ENCODE data around the gene BAIAP2.

BAIAP2 gene

DNA sequence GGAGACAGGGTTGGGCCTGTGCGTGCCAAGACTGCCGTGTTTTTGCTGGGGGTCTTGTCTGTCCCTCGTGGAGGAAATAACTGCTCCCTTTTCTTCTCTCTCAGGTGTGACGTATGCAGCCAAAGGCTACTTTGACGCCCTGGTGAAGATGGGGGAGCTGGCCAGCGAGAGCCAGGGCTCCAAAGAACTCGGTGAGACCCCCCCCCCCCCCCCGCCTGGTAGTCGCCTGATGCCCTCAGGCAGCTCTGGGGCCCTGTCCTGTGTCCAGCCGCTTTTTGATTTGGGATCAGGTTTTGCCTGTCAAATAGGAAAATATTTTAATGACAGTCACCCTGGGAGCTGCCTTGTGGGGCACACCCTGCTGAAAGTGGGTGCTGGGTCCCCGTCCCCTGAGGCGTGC lies 22.8 kb downstream of the BAIAP2 start:
- no peak for DNase-seq
- no peaks in the 10 kb centered on the region for H3K9me3 Mint-ChIP-seq
- H3K27ac Mint-ChIP-seq = peak overlapping the region; percentile 67
- peaks cover 5% of the 10 kb centered on the region for H3K4me1 Mint-ChIP-seq (ENCODE audit: low read depth)
- H3K36me3 Mint-ChIP-seq (ENCODE audit: low read depth) = no peaks in the 10 kb centered on the region
- no peak overlapping the region for H3K4me3 Mint-ChIP-seq
- no peaks in the 10 kb centered on the region for H3K27me3 Mint-ChIP-seq

DNA sequence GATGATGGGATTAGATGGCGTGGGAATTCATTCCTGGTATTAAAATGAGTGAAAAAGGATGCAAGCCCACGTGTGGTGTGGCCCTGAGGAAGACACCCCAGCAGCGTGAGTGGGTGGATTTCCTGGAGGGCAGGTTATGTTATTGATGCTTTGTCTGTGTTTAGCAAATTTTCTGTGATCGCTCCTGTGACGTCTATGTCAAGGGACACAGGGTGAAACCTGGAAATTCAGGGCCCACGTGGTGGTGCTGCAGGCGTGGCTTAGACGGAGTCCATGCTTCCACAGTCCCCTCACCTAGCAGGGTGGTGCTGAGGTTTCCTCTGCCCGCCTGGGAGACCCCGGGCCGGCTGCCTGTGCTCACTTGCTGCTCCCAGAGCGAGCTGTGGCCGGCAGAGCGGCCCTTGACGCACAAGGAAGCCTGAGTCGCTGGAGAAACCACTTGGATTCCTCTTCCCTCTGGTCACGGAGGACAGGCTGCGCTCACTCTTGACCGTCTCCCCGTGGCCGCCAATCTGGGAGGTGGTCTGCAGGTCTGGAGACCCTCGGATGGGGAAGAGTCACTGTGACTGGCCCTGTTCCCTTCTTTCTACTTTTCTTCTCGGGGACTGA lies 23.4 kb downstream of the BAIAP2 start:
- Mint-ChIP-seq H3K36me3 (ENCODE audit: low read depth) (no peaks in the 10 kb centered on the region), H3K4me3 (no peak overlapping the region), H3K27me3 (no peaks in the 10 kb centered on the region), H3K4me1 (ENCODE audit: low read depth) (peaks cover 7% of the 10 kb centered on the region), H3K27ac (peak overlapping the region; percentile 67), H3K9me3 (no peaks in the 10 kb centered on the region)
- DNase-seq = no peak

DNA sequence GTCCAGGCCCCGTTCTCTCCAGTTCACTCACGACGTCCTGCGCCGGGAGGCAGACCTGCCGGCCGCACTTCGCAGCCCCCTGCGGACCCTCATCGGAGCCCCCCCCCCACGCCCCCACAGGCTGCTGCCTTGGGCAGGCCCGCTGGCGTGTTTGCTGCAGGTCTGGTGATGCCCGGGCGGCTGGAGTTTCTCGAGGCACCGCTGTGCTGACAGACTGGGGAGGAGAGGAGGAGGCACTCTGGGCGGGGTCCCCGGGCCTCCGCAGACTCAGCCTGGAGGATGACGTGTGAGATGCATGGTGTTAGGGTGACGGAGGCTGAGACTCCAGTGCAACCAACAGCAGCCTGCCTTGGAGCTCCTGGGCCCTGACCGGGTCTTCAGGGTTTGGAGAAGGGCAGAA lies 24.1 kb downstream of the BAIAP2 start:
- H3K4me1 Mint-ChIP-seq (ENCODE audit: low read depth) = peaks cover 11% of the 10 kb centered on the region
- no peak overlapping the region for H3K27ac Mint-ChIP-seq
- no peak overlapping the region for H3K4me3 Mint-ChIP-seq
- DNase-seq = no peak
- H3K27me3 Mint-ChIP-seq = no peaks in the 10 kb centered on the region
- H3K9me3 Mint-ChIP-seq = no peaks in the 10 kb centered on the region
- no peaks in the 10 kb centered on the region for H3K36me3 Mint-ChIP-seq (ENCODE audit: low read depth)

DNA sequence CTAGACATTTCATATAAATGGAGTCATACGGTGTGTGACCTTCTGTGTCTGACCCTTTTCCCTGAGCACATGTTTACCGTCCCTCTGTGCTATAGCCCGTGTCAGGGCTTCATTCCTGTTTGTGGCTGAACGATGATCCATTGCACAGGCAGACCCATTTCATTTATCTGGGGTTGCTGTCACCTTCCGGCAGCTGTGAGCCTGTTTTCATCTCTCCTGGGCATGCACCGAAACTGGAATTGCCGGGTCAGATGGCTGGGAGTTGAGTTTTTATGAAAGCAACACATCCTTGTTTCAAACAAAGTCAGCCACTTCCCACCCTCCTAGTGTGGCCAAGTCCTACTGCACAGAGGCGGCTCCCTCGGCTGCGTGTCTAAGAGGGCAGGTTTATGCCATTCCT lies 25.5 kb downstream of the BAIAP2 start:
- Mint-ChIP-seq H3K9me3 (no peaks in the 10 kb centered on the region), H3K27me3 (no peaks in the 10 kb centered on the region), H3K4me3 (no peak overlapping the region), H3K27ac (no peak overlapping the region), H3K4me1 (ENCODE audit: low read depth) (peaks cover 12% of the 10 kb centered on the region), H3K36me3 (ENCODE audit: low read depth) (no peaks in the 10 kb centered on the region)
- no peak for DNase-seq

DNA sequence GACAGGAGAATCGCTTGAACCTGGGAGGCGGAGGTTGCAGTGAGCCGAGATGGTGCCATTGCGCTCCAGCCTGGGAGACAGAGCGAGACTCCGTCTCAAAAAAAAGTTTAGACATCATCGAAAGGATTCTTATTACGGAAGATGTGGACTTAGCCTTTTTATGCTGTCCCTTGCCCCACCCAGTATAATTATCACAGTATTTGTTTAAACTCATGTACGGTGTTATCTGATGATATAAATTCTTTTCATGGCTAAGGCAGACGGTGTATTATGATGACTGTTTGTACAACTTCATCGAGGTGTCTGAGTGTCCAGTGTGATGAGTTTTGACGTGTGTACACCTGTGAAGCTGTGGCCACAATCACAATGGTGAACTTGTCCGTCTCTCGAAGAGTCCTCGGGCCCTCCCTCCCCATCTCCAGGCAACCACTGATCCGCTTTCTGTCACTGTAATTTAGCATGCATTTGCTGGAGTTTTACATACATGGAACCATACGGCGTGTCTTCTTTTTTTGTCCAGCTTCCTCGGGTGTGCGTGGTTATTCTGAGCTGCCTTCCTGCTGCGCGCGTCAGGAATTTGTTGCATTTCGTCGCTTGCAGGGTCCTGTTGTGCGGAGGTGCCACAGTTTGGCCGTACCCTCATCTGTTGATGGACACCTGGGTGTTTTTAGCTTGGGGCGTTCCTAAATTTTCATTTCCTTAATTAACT lies 26.2 kb downstream of the BAIAP2 start:
- H3K4me3 Mint-ChIP-seq = no peak overlapping the region
- H3K27me3 Mint-ChIP-seq = no peaks in the 10 kb centered on the region
- peaks cover 12% of the 10 kb centered on the region for H3K4me1 Mint-ChIP-seq (ENCODE audit: low read depth)
- DNase-seq = no peak
- no peaks in the 10 kb centered on the region for H3K36me3 Mint-ChIP-seq (ENCODE audit: low read depth)
- no peak overlapping the region for H3K27ac Mint-ChIP-seq
- no peaks in the 10 kb centered on the region for H3K9me3 Mint-ChIP-seq

DNA sequence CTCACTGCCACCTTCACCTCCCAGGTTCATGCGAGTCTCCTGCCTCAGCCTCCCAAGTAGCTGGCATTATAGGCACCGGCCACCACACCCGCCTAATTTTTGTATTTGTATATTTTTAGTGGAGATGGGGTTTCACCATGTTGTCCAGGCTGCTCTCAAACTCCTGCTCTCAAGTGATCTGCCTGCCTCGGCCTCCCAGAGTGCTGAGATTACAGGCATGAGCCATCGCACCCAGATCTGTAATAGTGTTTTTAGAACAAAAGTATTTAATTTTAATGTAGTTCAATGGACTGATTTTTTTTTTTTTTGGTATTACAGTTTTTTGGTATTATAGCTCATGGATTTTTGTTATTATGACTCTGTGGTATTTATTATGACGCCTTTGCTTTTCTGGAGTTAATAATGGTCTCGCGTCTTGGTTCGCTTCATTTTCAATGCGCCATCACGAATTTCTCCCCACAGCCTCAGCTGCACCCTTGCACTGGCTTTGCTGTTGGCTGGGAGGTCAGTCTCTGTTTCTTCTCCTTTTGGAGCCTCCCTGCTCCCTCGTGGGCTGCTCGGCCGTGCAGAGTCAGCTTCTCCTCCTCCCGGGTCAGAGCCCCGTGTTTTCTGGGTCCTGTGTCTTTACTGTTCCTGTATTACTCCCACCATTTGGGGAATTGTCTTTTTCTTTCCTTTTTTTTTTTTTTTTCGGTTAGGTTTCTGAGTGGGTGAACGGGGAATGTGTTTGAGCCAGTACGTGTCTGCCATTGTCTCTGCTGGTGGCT lies 27.2 kb downstream of the BAIAP2 start:
- no peak for DNase-seq
- H3K9me3 Mint-ChIP-seq = no peaks in the 10 kb centered on the region
- H3K36me3 Mint-ChIP-seq (ENCODE audit: low read depth) = no peaks in the 10 kb centered on the region
- H3K27ac Mint-ChIP-seq = no peak overlapping the region
- H3K27me3 Mint-ChIP-seq = no peaks in the 10 kb centered on the region
- H3K4me1 Mint-ChIP-seq (ENCODE audit: low read depth) = peaks cover 12% of the 10 kb centered on the region
- H3K4me3 Mint-ChIP-seq = no peak overlapping the region

DNA sequence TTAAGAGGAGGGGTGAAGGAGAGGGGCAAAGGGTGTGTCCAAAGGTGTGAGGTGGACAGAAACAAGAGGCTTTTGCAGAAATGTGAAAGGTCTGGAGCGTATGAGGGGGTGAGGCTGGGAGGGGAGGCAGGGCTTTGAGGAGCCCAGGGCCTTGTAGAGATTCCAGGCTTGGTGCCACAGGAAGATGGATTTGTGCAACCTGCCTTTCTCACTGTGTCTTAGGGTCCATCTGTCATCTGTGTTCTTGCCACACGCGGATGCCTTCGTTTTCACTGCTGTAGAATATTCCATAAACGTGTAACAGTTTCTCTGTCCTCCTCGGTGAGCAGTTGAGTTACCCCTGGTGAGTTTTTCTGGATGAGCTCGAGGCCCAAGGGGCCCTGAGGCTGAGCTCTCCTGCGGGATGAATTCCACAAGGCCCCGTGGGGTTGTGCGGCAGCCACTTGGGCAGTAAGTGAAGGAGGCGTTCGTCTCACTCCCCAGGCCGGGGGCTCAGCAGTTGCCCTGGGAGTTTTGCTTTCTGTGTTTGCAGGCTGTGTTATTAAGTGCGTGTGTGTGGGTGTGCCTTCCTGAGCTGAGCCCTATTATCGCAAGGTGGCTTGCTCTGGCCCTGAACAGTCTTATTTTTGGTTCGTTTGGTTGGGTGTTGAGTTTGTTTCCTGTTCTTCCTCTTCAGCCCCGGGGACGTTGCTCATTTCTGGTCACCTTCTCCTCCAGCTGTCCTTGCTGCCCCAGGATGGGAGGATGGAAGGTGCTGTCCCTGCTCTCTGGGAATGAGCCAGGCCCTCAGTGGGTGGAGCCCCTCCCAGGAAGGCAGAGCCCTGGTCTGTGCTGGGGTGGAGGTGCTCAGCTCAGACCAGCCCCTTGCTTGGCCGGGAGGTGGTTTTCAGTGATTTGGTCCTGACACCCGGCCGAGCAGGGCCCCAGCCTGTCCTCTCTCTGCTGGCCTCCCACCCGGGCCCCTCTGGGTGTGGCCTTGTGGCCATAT lies 28.4 kb downstream of the BAIAP2 start:
- H3K27ac Mint-ChIP-seq = no peak overlapping the region
- H3K27me3 Mint-ChIP-seq = no peaks in the 10 kb centered on the region
- H3K4me1 Mint-ChIP-seq (ENCODE audit: low read depth) = peaks cover 8% of the 10 kb centered on the region
- H3K36me3 Mint-ChIP-seq (ENCODE audit: low read depth) = no peaks in the 10 kb centered on the region
- H3K9me3 Mint-ChIP-seq = no peaks in the 10 kb centered on the region
- no peak overlapping the region for H3K4me3 Mint-ChIP-seq
- no peak for DNase-seq

DNA sequence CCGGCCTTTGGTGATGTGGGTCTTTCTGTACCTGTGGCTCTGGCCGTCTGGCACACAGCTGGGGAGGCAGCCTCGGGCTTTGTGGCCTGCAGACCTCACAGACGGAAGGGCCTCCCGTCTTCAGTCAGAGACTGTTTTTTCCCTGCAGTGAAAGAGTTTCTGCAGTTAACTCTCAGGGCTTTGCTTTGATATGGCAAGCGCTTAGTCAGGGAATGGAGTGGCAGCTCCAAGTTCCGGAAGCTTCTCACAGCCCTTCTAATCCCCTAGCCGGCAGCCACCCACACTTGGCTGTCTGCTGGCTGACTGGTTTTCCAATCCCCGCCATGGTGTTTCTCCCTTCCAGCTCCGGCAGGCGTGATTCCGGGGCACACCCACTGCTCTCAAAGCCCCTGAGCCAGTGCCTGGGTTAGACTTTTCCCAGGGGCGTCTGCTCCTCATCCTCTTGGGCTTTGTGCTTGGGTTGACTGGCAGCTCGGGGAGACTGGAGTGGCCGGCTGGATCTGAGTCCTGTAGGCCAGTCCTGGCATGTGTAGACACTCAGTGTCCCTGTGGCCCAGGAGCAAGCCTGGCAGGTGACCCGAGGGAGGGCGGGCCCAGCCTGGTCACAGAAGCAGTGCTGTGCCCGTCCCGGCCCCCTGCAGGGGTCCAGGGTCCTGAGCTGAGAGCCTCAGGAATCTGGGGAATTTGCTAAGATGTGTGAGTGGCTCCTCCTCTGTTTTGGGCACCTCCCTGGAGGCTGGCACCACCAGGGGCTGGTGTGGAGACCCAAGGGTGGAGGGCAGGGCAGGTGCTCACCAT lies 29.9 kb downstream of the BAIAP2 start:
- H3K27ac Mint-ChIP-seq = no peak overlapping the region
- H3K4me1 Mint-ChIP-seq (ENCODE audit: low read depth) = peaks cover 8% of the 10 kb centered on the region
- no peak overlapping the region for H3K4me3 Mint-ChIP-seq
- H3K27me3 Mint-ChIP-seq = no peaks in the 10 kb centered on the region
- DNase-seq = no peak
- H3K9me3 Mint-ChIP-seq = no peaks in the 10 kb centered on the region
- H3K36me3 Mint-ChIP-seq (ENCODE audit: low read depth) = no peaks in the 10 kb centered on the region

DNA sequence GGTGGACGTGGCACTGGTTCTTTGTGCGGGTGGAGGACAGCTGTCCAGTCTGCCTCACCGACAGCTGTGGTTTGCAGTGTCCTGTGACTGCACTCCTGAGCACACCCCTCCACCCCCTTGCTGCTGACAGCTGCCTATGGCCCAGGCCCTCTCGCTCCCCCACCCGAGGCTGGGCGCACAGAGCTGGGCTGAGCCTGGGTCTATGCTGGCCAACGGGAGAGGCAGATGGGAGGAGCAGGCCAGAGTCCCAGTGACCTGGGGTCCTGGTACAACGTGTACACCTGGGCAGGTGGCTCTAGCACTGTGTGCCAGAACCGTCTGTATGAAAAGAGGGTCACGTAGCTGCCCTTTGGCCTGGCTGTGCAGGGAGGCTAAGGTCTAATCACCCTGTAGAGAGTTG lies 30.5 kb downstream of the BAIAP2 start:
- no peak overlapping the region for H3K4me3 Mint-ChIP-seq
- no peaks in the 10 kb centered on the region for H3K36me3 Mint-ChIP-seq (ENCODE audit: low read depth)
- no peaks in the 10 kb centered on the region for H3K27me3 Mint-ChIP-seq
- peaks cover 8% of the 10 kb centered on the region for H3K4me1 Mint-ChIP-seq (ENCODE audit: low read depth)
- no peak overlapping the region for H3K27ac Mint-ChIP-seq
- no peaks in the 10 kb centered on the region for H3K9me3 Mint-ChIP-seq
- DNase-seq = no peak

DNA sequence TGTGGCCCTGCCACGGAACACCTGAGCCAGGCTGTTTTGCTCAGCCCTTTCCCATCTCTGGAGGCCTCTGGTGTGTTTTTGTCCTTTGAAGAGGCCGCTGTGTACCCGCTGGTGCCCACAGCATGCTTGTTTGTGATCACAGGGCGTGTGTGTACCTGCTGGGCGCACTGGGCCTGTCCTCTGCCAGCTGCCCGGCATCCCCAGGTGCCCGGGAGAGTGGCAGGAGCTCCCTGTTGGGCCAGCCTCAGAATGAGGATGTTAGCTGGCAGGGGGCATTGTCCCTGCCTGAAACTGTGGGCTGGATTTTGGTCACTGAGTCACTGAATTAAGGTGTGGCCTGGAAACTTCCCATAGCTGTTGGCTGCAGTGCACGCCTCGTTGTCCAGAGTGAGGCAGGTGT lies 31.1 kb downstream of the BAIAP2 start:
- Mint-ChIP-seq H3K27ac (no peak overlapping the region), H3K36me3 (ENCODE audit: low read depth) (no peaks in the 10 kb centered on the region), H3K4me1 (ENCODE audit: low read depth) (peaks cover 8% of the 10 kb centered on the region), H3K27me3 (no peaks in the 10 kb centered on the region), H3K4me3 (no peak overlapping the region), H3K9me3 (no peaks in the 10 kb centered on the region)
- DNase-seq = no peak

DNA sequence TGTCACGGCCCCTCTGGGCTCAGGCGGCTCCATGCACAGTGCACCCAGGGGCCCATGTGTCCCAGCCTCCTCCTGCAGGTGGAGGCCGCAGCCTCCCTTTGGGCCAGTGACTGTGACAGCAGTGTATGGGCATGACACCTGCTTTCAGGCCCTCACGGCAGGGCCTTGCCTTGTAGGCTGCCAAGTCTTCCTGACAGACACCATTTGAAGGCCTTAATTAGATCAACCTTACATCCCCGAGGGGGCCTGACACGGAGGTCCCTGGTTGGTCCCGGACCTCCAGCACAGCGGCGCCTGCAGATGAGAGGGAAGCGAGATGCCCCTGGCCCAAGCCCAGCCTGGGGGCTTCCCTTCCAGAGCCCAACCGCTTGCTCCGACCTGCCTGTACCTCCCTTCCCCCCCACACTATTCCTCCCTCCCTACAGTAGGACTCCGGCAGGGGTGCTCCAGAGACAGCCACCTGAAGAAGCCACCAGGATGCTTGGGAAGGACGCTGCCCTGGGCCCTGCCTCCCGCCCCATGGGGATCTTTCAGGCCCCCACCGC lies 31.9 kb downstream of the BAIAP2 start:
- H3K9me3 Mint-ChIP-seq = no peaks in the 10 kb centered on the region
- H3K4me1 Mint-ChIP-seq (ENCODE audit: low read depth) = peaks cover 8% of the 10 kb centered on the region
- no peak overlapping the region for H3K27ac Mint-ChIP-seq
- no peaks in the 10 kb centered on the region for H3K27me3 Mint-ChIP-seq
- H3K4me3 Mint-ChIP-seq = no peak overlapping the region
- H3K36me3 Mint-ChIP-seq (ENCODE audit: low read depth) = no peaks in the 10 kb centered on the region
- no peak for DNase-seq

DNA sequence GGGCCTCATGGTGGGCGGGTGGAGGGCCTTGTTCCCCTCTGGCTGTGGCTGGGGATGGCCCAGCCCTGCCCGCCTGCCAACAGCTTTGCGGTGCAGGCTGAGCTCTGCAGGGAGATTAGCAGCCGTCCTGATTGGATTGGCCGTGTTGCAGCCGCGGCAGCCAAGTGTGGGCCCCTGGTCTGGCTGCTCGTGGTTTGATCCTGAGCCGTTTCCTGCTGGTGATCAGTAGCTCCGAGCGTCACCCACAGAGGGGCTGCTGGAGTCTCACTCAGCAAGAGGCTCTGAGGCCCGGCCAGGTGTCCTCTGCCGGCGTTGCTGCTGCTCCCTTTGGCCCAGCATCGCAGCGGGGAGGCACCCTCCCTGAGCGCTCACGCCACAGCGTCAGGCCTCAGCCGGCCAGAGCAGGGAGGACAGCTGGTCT lies 32.5 kb downstream of the BAIAP2 start:
- no peak for DNase-seq
- Mint-ChIP-seq H3K36me3 (ENCODE audit: low read depth) (no peaks in the 10 kb centered on the region), H3K4me1 (ENCODE audit: low read depth) (peaks cover 8% of the 10 kb centered on the region), H3K27ac (no peak overlapping the region), H3K9me3 (no peaks in the 10 kb centered on the region), H3K27me3 (no peaks in the 10 kb centered on the region), H3K4me3 (no peak overlapping the region)

DNA sequence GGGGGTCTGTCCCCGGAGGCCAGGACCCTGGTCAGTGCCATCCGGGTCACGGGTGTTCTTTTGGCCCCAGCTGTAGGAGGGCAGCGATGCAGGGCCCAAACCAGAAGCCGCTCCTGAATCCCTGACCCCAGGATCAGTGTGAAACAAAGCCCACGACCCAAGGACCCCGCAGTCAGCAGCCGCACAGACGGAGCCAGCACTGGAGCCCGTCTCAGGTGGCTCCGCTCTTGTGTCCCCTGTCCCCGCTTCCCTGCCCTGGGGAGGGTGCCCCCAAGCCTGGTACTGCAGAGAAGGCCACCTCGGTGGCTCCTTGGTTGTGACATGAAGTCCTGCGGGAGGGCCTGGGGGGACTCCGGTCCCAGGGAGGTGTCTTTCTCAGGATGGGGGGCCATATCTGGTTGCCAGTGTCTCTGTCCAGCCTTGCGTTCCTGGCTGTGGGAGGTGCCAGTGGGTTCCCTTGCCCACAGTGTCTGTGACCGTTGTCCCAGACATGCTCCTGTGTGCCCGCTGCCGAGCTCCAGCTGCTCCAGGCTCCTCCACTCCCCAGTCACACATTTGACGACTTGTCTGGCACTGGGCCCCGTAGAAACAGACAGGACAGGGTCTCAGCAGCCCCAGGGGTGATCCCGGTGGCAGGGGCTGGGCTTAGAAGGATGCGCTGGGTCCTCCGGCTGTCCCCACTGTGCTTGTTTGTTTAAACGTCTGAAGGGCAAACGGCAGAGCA lies 33.6 kb downstream of the BAIAP2 start:
- Mint-ChIP-seq H3K27me3 (no peaks in the 10 kb centered on the region), H3K4me1 (ENCODE audit: low read depth) (peaks cover 3% of the 10 kb centered on the region), H3K36me3 (ENCODE audit: low read depth) (no peaks in the 10 kb centered on the region), H3K9me3 (no peaks in the 10 kb centered on the region), H3K27ac (no peak overlapping the region), H3K4me3 (no peak overlapping the region)
- DNase-seq = no peak

Measured in activated T-cell treated with anti-CD3 and anti-CD28 coated beads, Interleukin-2, amount 50 U/mL, for 24 hours (primary cell).